ENCODE results near the gene ESYT1. TPM values are rescaled to one million over a fixed set of nuclear protein-coding genes. Genes with fewer than 3 reads are reported as not detected.

Gene ESYT1
- total and polyA plus RNA-seq, 4 donors: 41.0 to 93.5 (median 58.8) TPM

- DNase-seq (ENCODE audit: low spot score): no peak
- Histone ChIP-seq H3K9ac (ENCODE audit: low read depth in 1 of 2, low read length in 2 of 2) (no peak overlapping the region), H3K27ac (ENCODE audit: low read depth in 1 of 2, low read length in 2 of 2) (no peak overlapping the region), H3K27me3 (ENCODE audit: control insufficient read depth in 4 of 4, insufficient read depth in 4 of 4, low read length in 3 of 4) (no peaks in the 10 kb centered on the region), H3K9me3 (ENCODE audit: control insufficient read depth in 4 of 4, low read length in 3 of 4) (no peaks in the 10 kb centered on the region), H3K4me1 (ENCODE audit: control insufficient read depth in 4 of 4, insufficient read depth in 4 of 4, low read length in 3 of 4) (peaks cover 0 to 14% (median 5%) of the 10 kb centered on the region in 4 donors), H3K4me3 (ENCODE audit: low read depth in 1 of 3, low read length in 3 of 3) (no peak overlapping the region), H3K36me3 (ENCODE audit: control insufficient read depth in 4 of 4, insufficient read depth in 3 of 4, low read depth in 1 of 4, low read length in 3 of 4) (peaks cover 11 to 34% (median 25%) of the 10 kb centered on the region in 4 donors)
- WGBS: 75% methylated on average over 13 of the region's 13 CpGs
- TF ChIP-seq NR2F2 (IDR thresholded peaks at IDR 0.05) (peak; percentile 40), RXRA (IDR thresholded peaks at IDR 0.05) (no peak)
Observed at GRCh38 chr12:56146492-56147460, 18.7 kb downstream of the ESYT1 start.

- H3K4me1 ChIP-seq (ENCODE audit: control insufficient read depth in 4 of 4, insufficient read depth in 4 of 4, low read length in 3 of 4): peaks cover 9 to 33% (median 22%) of the 10 kb centered on the region in 4 donors
- WGBS: 70% methylated on average over 3 of the region's 3 CpGs
Observed at GRCh38 chr12:56150563-56150962, 22.5 kb downstream of the ESYT1 start.

More at GRCh38 chr12:56150563-56150962, 22.5 kb downstream of the ESYT1 start:
- Histone ChIP-seq H3K27ac (ENCODE audit: low read depth in 1 of 2, low read length in 2 of 2) (no peak overlapping the region), H3K9me3 (ENCODE audit: control insufficient read depth in 4 of 4, low read length in 3 of 4) (no peaks in the 10 kb centered on the region), H3K36me3 (ENCODE audit: control insufficient read depth in 4 of 4, insufficient read depth in 3 of 4, low read depth in 1 of 4, low read length in 3 of 4) (no peaks in the 10 kb centered on the region), H3K27me3 (ENCODE audit: control insufficient read depth in 4 of 4, insufficient read depth in 4 of 4, low read length in 3 of 4) (no peaks in the 10 kb centered on the region), H3K4me3 (ENCODE audit: low read depth in 1 of 3, low read length in 3 of 3) (no peak overlapping the region), H3K9ac (ENCODE audit: low read depth in 1 of 2, low read length in 2 of 2) (no peak overlapping the region)
- DNase-seq (ENCODE audit: low spot score): no peak
- TF ChIP-seq HNF4G (IDR thresholded peaks at IDR 0.05) (no peak), HNF4A (conservative IDR thresholded peaks at IDR 0.05) (no peak), MAX (IDR thresholded peaks at IDR 0.05) (no peak), NR2F2 (IDR thresholded peaks at IDR 0.05) (no peak), YY1 (IDR thresholded peaks at IDR 0.05) (no peak), SP1 (IDR thresholded peaks at IDR 0.05) (no peak), JUND (IDR thresholded peaks at IDR 0.05) (no peak), GABPA (IDR thresholded peaks at IDR 0.05 in 1 of 2, conservative IDR thresholded peaks at IDR 0.05 in 1 of 2) (no peak), RXRA (IDR thresholded peaks at IDR 0.05) (no peak), FOXA1 (IDR thresholded peaks at IDR 0.05) (no peak), FOXA2 (IDR thresholded peaks at IDR 0.05) (no peak), REST (IDR thresholded peaks at IDR 0.05) (no peak), RAD21 (IDR thresholded peaks at IDR 0.05) (no peak), TAF1 (conservative IDR thresholded peaks at IDR 0.05) (no peak), ZBTB33 (IDR thresholded peaks at IDR 0.05) (no peak), ATF3 (IDR thresholded peaks at IDR 0.05) (no peak), EGR1 (IDR thresholded peaks at IDR 0.05; ENCODE audit: low read depth in 2 of 2) (no peak)
- TF ChIP-seq, protein P1, sequence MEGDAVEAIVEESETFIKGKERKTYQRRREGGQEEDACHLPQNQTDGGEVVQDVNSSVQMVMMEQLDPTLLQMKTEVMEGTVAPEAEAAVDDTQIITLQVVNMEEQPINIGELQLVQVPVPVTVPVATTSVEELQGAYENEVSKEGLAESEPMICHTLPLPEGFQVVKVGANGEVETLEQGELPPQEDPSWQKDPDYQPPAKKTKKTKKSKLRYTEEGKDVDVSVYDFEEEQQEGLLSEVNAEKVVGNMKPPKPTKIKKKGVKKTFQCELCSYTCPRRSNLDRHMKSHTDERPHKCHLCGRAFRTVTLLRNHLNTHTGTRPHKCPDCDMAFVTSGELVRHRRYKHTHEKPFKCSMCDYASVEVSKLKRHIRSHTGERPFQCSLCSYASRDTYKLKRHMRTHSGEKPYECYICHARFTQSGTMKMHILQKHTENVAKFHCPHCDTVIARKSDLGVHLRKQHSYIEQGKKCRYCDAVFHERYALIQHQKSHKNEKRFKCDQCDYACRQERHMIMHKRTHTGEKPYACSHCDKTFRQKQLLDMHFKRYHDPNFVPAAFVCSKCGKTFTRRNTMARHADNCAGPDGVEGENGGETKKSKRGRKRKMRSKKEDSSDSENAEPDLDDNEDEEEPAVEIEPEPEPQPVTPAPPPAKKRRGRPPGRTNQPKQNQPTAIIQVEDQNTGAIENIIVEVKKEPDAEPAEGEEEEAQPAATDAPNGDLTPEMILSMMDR (IDR thresholded peaks at IDR 0.05; ENCODE audit: low read depth, low read length, missing input control): no peak

All from liver (tissue), 9 donors.